NB4 (cell line): Measurements from ENCODE around the gene ZNF275.

Experiments
- CTCF ChIP-seq: IDR thresholded peaks from one replicate; pipeline ENCODE4 v1.5.1; 2012; ENCODE audit warnings: low read depth, low read length
- MYC ChIP-seq: IDR thresholded peaks from 2 replicates; pipeline ENCODE4 v1.6.1; 2011; ENCODE audit warnings: low read depth, low read length
- POLR2A ChIP-seq: IDR thresholded peaks from 2 replicates; pipeline ENCODE4 v1.6.1; 2011; ENCODE audit warnings: mild to moderate bottlenecking; ENCODE audit not compliant: insufficient read length; ENCODE audit errors: extremely low read depth
- TF ChIP-seq, protein P1 (sequence below): IDR thresholded peaks from 2 replicates; pipeline ENCODE4 v1.6.1; 2011; ENCODE audit warnings: low read depth, low read length

DNA sequence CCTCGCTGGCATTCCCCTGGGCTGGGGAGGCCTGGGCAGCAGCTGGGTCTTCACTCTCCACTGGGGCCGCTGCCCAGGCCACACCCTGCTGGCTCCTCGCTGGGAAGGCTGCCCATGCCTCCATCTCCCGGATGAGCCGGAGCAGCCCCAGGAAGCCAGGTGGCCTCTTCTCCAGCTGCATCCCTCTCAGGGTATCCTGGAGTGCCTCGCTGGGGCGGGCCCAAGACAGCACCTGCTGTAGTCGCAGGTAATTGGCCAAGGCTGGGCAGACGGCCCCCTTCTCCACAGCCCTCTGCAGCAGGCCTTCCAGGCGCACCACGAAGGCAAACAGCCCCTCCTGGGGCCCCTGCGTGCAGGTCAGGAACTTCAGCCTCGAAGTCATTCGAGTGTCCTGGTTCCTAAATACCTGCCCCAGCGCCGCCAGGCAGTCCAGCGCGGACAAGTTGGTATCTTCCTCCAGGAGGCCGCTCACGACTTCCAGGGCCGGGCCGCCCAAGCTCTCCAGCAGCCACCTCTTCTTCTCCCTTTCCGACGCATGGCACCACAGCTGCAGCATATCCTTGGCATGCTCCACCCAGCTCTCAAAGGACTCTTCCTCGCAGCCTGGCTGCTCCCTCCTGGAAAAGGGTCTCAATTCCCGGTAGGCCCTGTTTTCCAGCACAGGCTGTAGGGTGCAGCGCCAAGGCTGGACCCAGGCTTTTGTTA, 63.5 kb downstream of the ZNF275 start:
- TF ChIP-seq CTCF (no peak), POLR2A (no peak), MYC (no peak)
- TF ChIP-seq, protein P1, sequence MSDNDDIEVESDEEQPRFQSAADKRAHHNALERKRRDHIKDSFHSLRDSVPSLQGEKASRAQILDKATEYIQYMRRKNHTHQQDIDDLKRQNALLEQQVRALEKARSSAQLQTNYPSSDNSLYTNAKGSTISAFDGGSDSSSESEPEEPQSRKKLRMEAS, result no peak
